Measurements from ENCODE around the gene COL4A4. TPM values are rescaled to one million over a fixed set of nuclear protein-coding genes. Genes with fewer than 3 reads are reported as not detected.

The COL4A4 gene
- total and polyA plus RNA-seq, 12 donors, result 0.44 to 41.6 (median 22.1) TPM

DNA sequence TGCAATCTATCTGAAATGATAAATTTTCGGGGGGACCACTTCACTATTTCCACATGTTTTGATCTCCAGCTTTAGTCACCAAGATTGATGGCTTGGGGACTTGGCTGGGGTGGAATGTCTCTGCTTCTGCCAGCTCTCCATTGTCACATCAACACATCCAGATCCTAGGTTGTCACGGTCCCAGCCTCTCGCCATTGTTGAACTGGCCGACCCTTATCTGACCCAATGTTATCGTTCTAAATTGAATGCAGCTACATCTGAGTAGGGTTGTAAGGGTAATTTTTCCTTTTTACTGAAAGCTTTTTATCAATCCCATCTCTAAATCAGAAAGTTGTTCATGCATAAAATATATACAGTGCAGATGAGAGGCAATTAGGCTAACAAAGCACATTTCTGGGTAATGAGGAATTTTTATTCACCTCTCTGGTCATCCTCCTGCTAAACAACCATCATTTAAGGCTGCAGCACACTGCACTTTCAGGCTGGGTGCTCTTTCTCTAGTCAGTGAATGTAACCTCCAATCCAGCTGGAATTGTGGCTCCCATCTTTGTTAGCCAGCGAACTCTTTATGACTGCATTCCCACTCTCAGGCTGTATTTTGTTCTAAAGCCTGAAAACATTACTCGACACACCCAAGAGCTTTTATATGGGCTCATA is 128.2 kb downstream of the COL4A4 start:
- intact Hi-C loops (cut with DNase I), result no loop called here
- no peaks in the 10 kb centered on the region for H3K9me3 ChIP-seq (replicated peaks in 1 of 3)
- no peaks in the 10 kb centered on the region for H3K27me3 ChIP-seq
- H3K4me3 ChIP-seq, result no peak overlapping the region
- DNase-seq, result peak in 1 of 7 donors; percentile 11
- no peak overlapping the region for H3K27ac ChIP-seq
- 49 to 58% (median 54%) methylated on average over 7 of the region's 7 CpGs for WGBS, 4 donors
- H3K4me1 ChIP-seq (replicated peaks in 1 of 2), result no peaks in the 10 kb centered on the region
- TF ChIP-seq, protein P1, sequence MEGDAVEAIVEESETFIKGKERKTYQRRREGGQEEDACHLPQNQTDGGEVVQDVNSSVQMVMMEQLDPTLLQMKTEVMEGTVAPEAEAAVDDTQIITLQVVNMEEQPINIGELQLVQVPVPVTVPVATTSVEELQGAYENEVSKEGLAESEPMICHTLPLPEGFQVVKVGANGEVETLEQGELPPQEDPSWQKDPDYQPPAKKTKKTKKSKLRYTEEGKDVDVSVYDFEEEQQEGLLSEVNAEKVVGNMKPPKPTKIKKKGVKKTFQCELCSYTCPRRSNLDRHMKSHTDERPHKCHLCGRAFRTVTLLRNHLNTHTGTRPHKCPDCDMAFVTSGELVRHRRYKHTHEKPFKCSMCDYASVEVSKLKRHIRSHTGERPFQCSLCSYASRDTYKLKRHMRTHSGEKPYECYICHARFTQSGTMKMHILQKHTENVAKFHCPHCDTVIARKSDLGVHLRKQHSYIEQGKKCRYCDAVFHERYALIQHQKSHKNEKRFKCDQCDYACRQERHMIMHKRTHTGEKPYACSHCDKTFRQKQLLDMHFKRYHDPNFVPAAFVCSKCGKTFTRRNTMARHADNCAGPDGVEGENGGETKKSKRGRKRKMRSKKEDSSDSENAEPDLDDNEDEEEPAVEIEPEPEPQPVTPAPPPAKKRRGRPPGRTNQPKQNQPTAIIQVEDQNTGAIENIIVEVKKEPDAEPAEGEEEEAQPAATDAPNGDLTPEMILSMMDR (IDR thresholded peaks at IDR 0.05), result no peak
- TF ChIP-seq POLR2A (IDR thresholded peaks at IDR 0.05), result no peak
- H3K36me3 ChIP-seq (replicated peaks in 1 of 2), result no peaks in the 10 kb centered on the region

GRCh38 chr2:227033471-227034148 is 130.4 kb downstream of the COL4A4 start:
- intact Hi-C loops (cut with DNase I), result no loop called here
- Histone ChIP-seq H3K27me3 (no peaks in the 10 kb centered on the region), H3K27ac (no peak overlapping the region), H3K36me3 (replicated peaks in 1 of 2) (no peaks in the 10 kb centered on the region), H3K4me1 (replicated peaks in 1 of 2) (no peaks in the 10 kb centered on the region), H3K9me3 (replicated peaks in 1 of 3) (no peaks in the 10 kb centered on the region), H3K4me3 (no peak overlapping the region)
- TF ChIP-seq, protein P1 (IDR thresholded peaks at IDR 0.05), result peak; percentile 5 to 50 (median 36)
- TF ChIP-seq POLR2A (IDR thresholded peaks at IDR 0.05), result no peak
- DNase-seq, result peak; percentile 20 to 66 (median 35)
- WGBS, 4 donors, result 65 to 79% (median 72%) methylated on average over 13 to 16 of the region's 16 CpGs

DNA sequence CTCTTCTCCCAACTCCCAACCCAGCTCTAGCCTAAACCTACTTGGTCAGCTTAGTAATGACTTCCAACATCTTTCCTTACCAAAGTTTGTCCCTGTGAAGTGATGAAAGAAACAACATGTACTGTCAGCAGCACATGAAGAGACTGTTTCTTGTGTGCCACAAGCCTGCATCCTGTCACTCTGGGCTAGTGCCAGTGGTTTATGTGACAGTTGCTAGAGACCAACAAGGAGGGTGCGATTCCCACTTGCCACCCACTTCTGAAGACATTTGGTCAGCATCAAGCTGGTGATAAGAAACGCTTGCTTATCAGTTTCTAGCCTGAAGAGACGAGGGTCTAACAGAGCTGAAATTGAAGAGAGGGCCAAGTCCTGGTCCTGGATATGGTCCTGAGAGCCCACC is 132.6 kb downstream of the COL4A4 start:
- H3K27ac ChIP-seq, result no peak overlapping the region
- H3K27me3 ChIP-seq, result no peaks in the 10 kb centered on the region
- no peak for DNase-seq
- H3K4me1 ChIP-seq (replicated peaks in 1 of 2), result no peaks in the 10 kb centered on the region
- 65 to 84% (median 70%) methylated on average over 3 of the region's 3 CpGs for WGBS, 4 donors
- H3K4me3 ChIP-seq, result no peak overlapping the region
- no peaks in the 10 kb centered on the region for H3K36me3 ChIP-seq (replicated peaks in 1 of 2)
- H3K9me3 ChIP-seq (replicated peaks in 1 of 3), result no peaks in the 10 kb centered on the region
- intact Hi-C loops (cut with DNase I), result no loop called here
- TF ChIP-seq, protein P1 (IDR thresholded peaks at IDR 0.05), result no peak
- no peak for TF ChIP-seq POLR2A (IDR thresholded peaks at IDR 0.05)

GRCh38 chr2:227030789-227031188 is 133.2 kb downstream of the COL4A4 start:
- no peak for DNase-seq
- no peaks in the 10 kb centered on the region for H3K4me1 ChIP-seq (replicated peaks in 1 of 2)
- no peaks in the 10 kb centered on the region for H3K9me3 ChIP-seq (replicated peaks in 1 of 3)
- no peak overlapping the region for H3K27ac ChIP-seq
- H3K4me3 ChIP-seq, result no peak overlapping the region
- intact Hi-C loops (cut with DNase I), result no loop called here
- no peak for TF ChIP-seq POLR2A (IDR thresholded peaks at IDR 0.05)
- TF ChIP-seq, protein P1 (IDR thresholded peaks at IDR 0.05), result no peak
- 83 to 95% (median 92%) methylated on average over 2 of the region's 2 CpGs for WGBS, 4 donors
- H3K27me3 ChIP-seq, result no peaks in the 10 kb centered on the region
- H3K36me3 ChIP-seq (replicated peaks in 1 of 2), result no peaks in the 10 kb centered on the region
